SK-N-SH (cell line): ENCODE data around the gene TSPAN16.

Experiments used
- CTCF ChIP-seq: fragments of 200-600 bp; sonication (generic); IDR thresholded peaks from 2 replicates; pipeline ENCODE4 v1.6.1; 2017; ENCODE audit warnings: antibody characterized with exemption, mild to moderate bottlenecking, moderate library complexity
- GABPA ChIP-seq: IDR thresholded peaks from 2 replicates; pipeline ENCODE4 v1.4.0; 2012; ENCODE audit warnings: low read depth, mild to moderate bottlenecking

DNA sequence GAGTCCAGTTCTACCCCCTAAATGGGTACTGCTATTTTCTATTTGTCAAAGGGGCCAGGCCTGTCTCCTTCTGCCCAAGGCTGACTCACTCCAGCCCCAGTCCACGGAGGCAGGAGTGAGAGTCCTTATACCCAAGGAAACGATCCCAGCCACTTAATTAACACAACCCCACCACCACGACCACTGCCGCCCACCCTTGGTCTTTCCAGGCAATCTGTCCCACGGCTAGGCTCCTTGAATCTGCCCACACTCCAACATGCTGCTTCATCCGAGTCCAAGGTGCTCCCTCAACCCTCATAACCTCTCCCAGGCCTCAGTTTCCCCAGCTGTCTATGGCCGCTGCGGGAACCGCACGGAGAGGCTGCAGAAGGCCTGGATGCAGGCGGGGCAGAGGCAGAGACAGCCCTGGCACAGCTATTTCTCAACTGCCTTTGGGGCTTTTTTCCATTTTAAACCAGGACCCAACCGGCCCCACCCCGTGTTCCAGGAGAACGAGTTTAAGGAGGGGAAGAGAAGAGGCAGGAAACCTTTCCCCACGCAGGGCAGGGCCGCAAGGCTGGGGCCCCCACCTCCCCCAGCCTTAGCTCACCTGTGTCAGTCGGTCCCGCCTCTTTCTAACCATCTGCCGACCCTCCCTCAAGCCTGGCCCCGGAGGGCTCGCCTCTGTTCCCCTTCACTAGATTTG, 42.8 kb downstream of the TSPAN16 start:
- TF ChIP-seq CTCF (no peak), GABPA (no peak)
